T47D (cell line): ENCODE measurements around the gene NDFIP1.

Source experiments
- DNase-seq, 2 experiments: peaks; one replicate each; pipeline versions ENCODE4 v3.0.0 to v3.0.0-alpha.2; 2011 to 2012; ENCODE audit warnings: low read depth in 1 of 2, low spot score in 1 of 2
- JUND ChIP-seq: IDR thresholded peaks from 2 replicates; pipeline ENCODE4 v1.6.1; 2012; ENCODE audit warnings: low read depth
- in situ Hi-C: cut with HindIII; loops from 2 replicates; pipeline ENCODE4 v1.10.0; 2016; ENCODE audit warnings: low sequenced_read_pairs, low pct_unique_long_range_greater_than_20kb

The NDFIP1 gene

GRCh38 chr5:142098275-142098674 lies 10.3 kb upstream of the NDFIP1 start:
- DNase-seq, result no peak

GRCh38 chr5:142098931-142099330 lies 9.6 kb upstream of the NDFIP1 start:
- DNase-seq, result no peak
- no peak for TF ChIP-seq JUND
- in situ Hi-C loops, result no loop called here

More at GRCh38 chr5:142098275-142098674, 10.3 kb upstream of the NDFIP1 start:
- TF ChIP-seq JUND, result no peak
- in situ Hi-C loops, result no loop called here

- in situ Hi-C loops, result no loop called here
Observed at GRCh38 chr5:142100307-142100706, 8.3 kb upstream of the NDFIP1 start.

GRCh38 chr5:142102980-142103740 lies 5.4 kb upstream of the NDFIP1 start:
- TF ChIP-seq JUND, result no peak
- in situ Hi-C loops, result no loop called here
- no peak for DNase-seq

More at GRCh38 chr5:142100307-142100706, 8.3 kb upstream of the NDFIP1 start:
- no peak for DNase-seq
- TF ChIP-seq JUND, result no peak

GRCh38 chr5:142104491-142104890 lies 4.1 kb upstream of the NDFIP1 start:
- in situ Hi-C loops, result no loop called here
- TF ChIP-seq JUND, result no peak
- DNase-seq, result no peak

- in situ Hi-C loops, result no loop called here
- no peak for DNase-seq
- TF ChIP-seq JUND, result no peak
Observed at GRCh38 chr5:142106061-142106460, 2.5 kb upstream of the NDFIP1 start.

- DNase-seq, result no peak
- TF ChIP-seq JUND, result no peak
- in situ Hi-C loops, result no loop called here
Observed at GRCh38 chr5:142107036-142107735, 1.4 kb upstream of the NDFIP1 start.

GRCh38 chr5:142107736-142108431 lies 695 bp upstream of the NDFIP1 start:
- in situ Hi-C loops, result no loop called here
- DNase-seq, result no peak
- TF ChIP-seq JUND, result no peak

GRCh38 chr5:142109331-142110045 lies 909 bp downstream of the NDFIP1 start:
- DNase-seq, result peak in 1 of 2 experiments; percentile 28
- no peak for TF ChIP-seq JUND
- in situ Hi-C loops, result no loop called here

- in situ Hi-C loops, result no loop called here
- no peak for DNase-seq
- TF ChIP-seq JUND, result no peak
Observed at GRCh38 chr5:142110046-142110531, 1.5 kb downstream of the NDFIP1 start.

GRCh38 chr5:142110988-142111687 lies 2.6 kb downstream of the NDFIP1 start:
- in situ Hi-C loops, result no loop called here
- TF ChIP-seq JUND, result no peak
- DNase-seq, result no peak

- no peak for DNase-seq
- in situ Hi-C loops, result no loop called here
- TF ChIP-seq JUND, result no peak
Observed at GRCh38 chr5:142114687-142115086, 6.1 kb downstream of the NDFIP1 start.
